ENCODE measurements around the gene POC1A.

The POC1A gene

GRCh38 chr3:52090933-52091468 is 63.2 kb downstream of the POC1A start:
- H3K27ac ChIP-seq (ENCODE audit: low read length): no peak overlapping the region

GRCh38 chr3:52090131-52090932 is 63.9 kb downstream of the POC1A start:
- peaks cover 18% of the 10 kb centered on the region for H3K4me1 ChIP-seq (ENCODE audit: control insufficient read depth, insufficient read depth, low read length)
- no peaks in the 10 kb centered on the region for H3K36me3 ChIP-seq (ENCODE audit: control insufficient read depth in 2 of 2, insufficient read depth in 2 of 2, low read length in 2 of 2)
- no peaks in the 10 kb centered on the region for H3K9me3 ChIP-seq (ENCODE audit: control insufficient read depth in 2 of 2, low read length in 2 of 2)
- H3K27ac ChIP-seq (ENCODE audit: low read length): no peak overlapping the region
- H3K27me3 ChIP-seq (ENCODE audit: control insufficient read depth in 1 of 2, insufficient read depth in 2 of 2, low read length in 2 of 2): no peaks in the 10 kb centered on the region
- no peak overlapping the region for H3K9ac ChIP-seq (ENCODE audit: low read length in 2 of 2)
- no peak overlapping the region for H3K4me3 ChIP-seq (ENCODE audit: low read length in 2 of 2)

More at GRCh38 chr3:52090933-52091468, 63.2 kb downstream of the POC1A start:
- H3K36me3 ChIP-seq (ENCODE audit: control insufficient read depth in 2 of 2, insufficient read depth in 2 of 2, low read length in 2 of 2): no peaks in the 10 kb centered on the region
- H3K9me3 ChIP-seq (ENCODE audit: control insufficient read depth in 2 of 2, low read length in 2 of 2): no peaks in the 10 kb centered on the region
- H3K27me3 ChIP-seq (ENCODE audit: control insufficient read depth in 1 of 2, insufficient read depth in 2 of 2, low read length in 2 of 2): no peaks in the 10 kb centered on the region
- no peak overlapping the region for H3K4me3 ChIP-seq (ENCODE audit: low read length in 2 of 2)
- peaks cover 18% of the 10 kb centered on the region for H3K4me1 ChIP-seq (ENCODE audit: control insufficient read depth, insufficient read depth, low read length)
- no peak overlapping the region for H3K9ac ChIP-seq (ENCODE audit: low read length in 2 of 2)

- Histone ChIP-seq H3K9ac (ENCODE audit: low read length in 2 of 2) (no peak overlapping the region), H3K27ac (ENCODE audit: low read length) (peak overlapping the region; percentile 31), H3K27me3 (ENCODE audit: control insufficient read depth in 1 of 2, insufficient read depth in 2 of 2, low read length in 2 of 2) (no peaks in the 10 kb centered on the region), H3K9me3 (ENCODE audit: control insufficient read depth in 2 of 2, low read length in 2 of 2) (no peaks in the 10 kb centered on the region), H3K36me3 (ENCODE audit: control insufficient read depth in 2 of 2, insufficient read depth in 2 of 2, low read length in 2 of 2) (no peaks in the 10 kb centered on the region), H3K4me3 (ENCODE audit: low read length in 2 of 2) (no peak overlapping the region), H3K4me1 (ENCODE audit: control insufficient read depth, insufficient read depth, low read length) (peaks cover 18% of the 10 kb centered on the region)
Measured at GRCh38 chr3:52089691-52090090, 64.5 kb downstream of the POC1A start.

GRCh38 chr3:52088445-52089367 is 65.5 kb downstream of the POC1A start:
- no peak overlapping the region for H3K9ac ChIP-seq (ENCODE audit: low read length in 2 of 2)
- peaks cover 18% of the 10 kb centered on the region for H3K4me1 ChIP-seq (ENCODE audit: control insufficient read depth, insufficient read depth, low read length)
- H3K9me3 ChIP-seq (ENCODE audit: control insufficient read depth in 2 of 2, low read length in 2 of 2): no peaks in the 10 kb centered on the region
- H3K27me3 ChIP-seq (ENCODE audit: control insufficient read depth in 1 of 2, insufficient read depth in 2 of 2, low read length in 2 of 2): no peaks in the 10 kb centered on the region
- H3K4me3 ChIP-seq (ENCODE audit: low read length in 2 of 2): no peak overlapping the region
- no peak overlapping the region for H3K27ac ChIP-seq (ENCODE audit: low read length)
- no peaks in the 10 kb centered on the region for H3K36me3 ChIP-seq (ENCODE audit: control insufficient read depth in 2 of 2, insufficient read depth in 2 of 2, low read length in 2 of 2)

- no peak overlapping the region for H3K9ac ChIP-seq (ENCODE audit: low read length in 2 of 2)
- no peaks in the 10 kb centered on the region for H3K27me3 ChIP-seq (ENCODE audit: control insufficient read depth in 1 of 2, insufficient read depth in 2 of 2, low read length in 2 of 2)
- H3K9me3 ChIP-seq (ENCODE audit: control insufficient read depth in 2 of 2, low read length in 2 of 2): no peaks in the 10 kb centered on the region
- H3K4me1 ChIP-seq (ENCODE audit: control insufficient read depth, insufficient read depth, low read length): peaks cover 18% of the 10 kb centered on the region
- H3K4me3 ChIP-seq (ENCODE audit: low read length in 2 of 2): no peak overlapping the region
- H3K36me3 ChIP-seq (ENCODE audit: control insufficient read depth in 2 of 2, insufficient read depth in 2 of 2, low read length in 2 of 2): no peaks in the 10 kb centered on the region
- H3K27ac ChIP-seq (ENCODE audit: low read length): no peak overlapping the region
Measured at GRCh38 chr3:52087731-52088130, 66.5 kb downstream of the POC1A start.

- H3K9ac ChIP-seq (ENCODE audit: low read length in 2 of 2): no peak overlapping the region
- H3K27ac ChIP-seq (ENCODE audit: low read length): no peak overlapping the region
- no peaks in the 10 kb centered on the region for H3K36me3 ChIP-seq (ENCODE audit: control insufficient read depth in 2 of 2, insufficient read depth in 2 of 2, low read length in 2 of 2)
- H3K4me1 ChIP-seq (ENCODE audit: control insufficient read depth, insufficient read depth, low read length): peaks cover 18% of the 10 kb centered on the region
- no peaks in the 10 kb centered on the region for H3K27me3 ChIP-seq (ENCODE audit: control insufficient read depth in 1 of 2, insufficient read depth in 2 of 2, low read length in 2 of 2)
- H3K9me3 ChIP-seq (ENCODE audit: control insufficient read depth in 2 of 2, low read length in 2 of 2): no peaks in the 10 kb centered on the region
- H3K4me3 ChIP-seq (ENCODE audit: low read length in 2 of 2): no peak overlapping the region
Measured at GRCh38 chr3:52086976-52087663, 67.1 kb downstream of the POC1A start.

- no peak overlapping the region for H3K27ac ChIP-seq (ENCODE audit: low read length)
- no peak overlapping the region for H3K4me3 ChIP-seq (ENCODE audit: low read length in 2 of 2)
- H3K9ac ChIP-seq (ENCODE audit: low read length in 2 of 2): no peak overlapping the region
- peaks cover 18% of the 10 kb centered on the region for H3K4me1 ChIP-seq (ENCODE audit: control insufficient read depth, insufficient read depth, low read length)
- no peaks in the 10 kb centered on the region for H3K36me3 ChIP-seq (ENCODE audit: control insufficient read depth in 2 of 2, insufficient read depth in 2 of 2, low read length in 2 of 2)
- no peaks in the 10 kb centered on the region for H3K9me3 ChIP-seq (ENCODE audit: control insufficient read depth in 2 of 2, low read length in 2 of 2)
- no peaks in the 10 kb centered on the region for H3K27me3 ChIP-seq (ENCODE audit: control insufficient read depth in 1 of 2, insufficient read depth in 2 of 2, low read length in 2 of 2)
Measured at GRCh38 chr3:52086461-52086860, 67.8 kb downstream of the POC1A start.

- Histone ChIP-seq H3K4me3 (ENCODE audit: low read length in 2 of 2) (no peak overlapping the region), H3K9ac (ENCODE audit: low read length in 2 of 2) (no peak overlapping the region), H3K9me3 (ENCODE audit: control insufficient read depth in 2 of 2, low read length in 2 of 2) (no peaks in the 10 kb centered on the region), H3K4me1 (ENCODE audit: control insufficient read depth, insufficient read depth, low read length) (peaks cover 18% of the 10 kb centered on the region), H3K27me3 (ENCODE audit: control insufficient read depth in 1 of 2, insufficient read depth in 2 of 2, low read length in 2 of 2) (no peaks in the 10 kb centered on the region), H3K27ac (ENCODE audit: low read length) (no peak overlapping the region), H3K36me3 (ENCODE audit: control insufficient read depth in 2 of 2, insufficient read depth in 2 of 2, low read length in 2 of 2) (no peaks in the 10 kb centered on the region)
Measured at GRCh38 chr3:52085681-52086282, 68.4 kb downstream of the POC1A start.

- Histone ChIP-seq H3K9ac (ENCODE audit: low read length in 2 of 2) (no peak overlapping the region), H3K27ac (ENCODE audit: low read length) (no peak overlapping the region), H3K36me3 (ENCODE audit: control insufficient read depth in 2 of 2, insufficient read depth in 2 of 2, low read length in 2 of 2) (no peaks in the 10 kb centered on the region), H3K27me3 (ENCODE audit: control insufficient read depth in 1 of 2, insufficient read depth in 2 of 2, low read length in 2 of 2) (no peaks in the 10 kb centered on the region), H3K4me3 (ENCODE audit: low read length in 2 of 2) (no peak overlapping the region), H3K4me1 (ENCODE audit: control insufficient read depth, insufficient read depth, low read length) (peaks cover 14% of the 10 kb centered on the region), H3K9me3 (ENCODE audit: control insufficient read depth in 2 of 2, low read length in 2 of 2) (no peaks in the 10 kb centered on the region)
Measured at GRCh38 chr3:52084954-52085680, 69.1 kb downstream of the POC1A start.

All from stomach smooth muscle (tissue), 2 donors.